Skeletal muscle cell (primary cell): ENCODE data around the gene TTLL10.

Experiments
- DNase-seq: peaks from one replicate; pipeline ENCODE4 v3.0.0-alpha.2; 2010; ENCODE audit warnings: low read depth
- H3K4me3 ChIP-seq: 2 replicates; pipeline ENCODE4 v1.5.1; 2011; ENCODE audit warnings: low read depth, mild to moderate bottlenecking, control low read depth, low read length, moderate library complexity

The TTLL10 gene

GRCh38 chr1:1228596-1229321, 55.1 kb downstream of the TTLL10 start:
- no peak for DNase-seq
- H3K4me3 ChIP-seq = no peak overlapping the region

GRCh38 chr1:1229770-1230169, 56.1 kb downstream of the TTLL10 start:
- no peak for DNase-seq
- no peak overlapping the region for H3K4me3 ChIP-seq

- H3K4me3 ChIP-seq = peak overlapping the region; percentile 86
- peak; percentile 32 for DNase-seq
Observed at GRCh38 chr1:1230656-1231399, 57.1 kb downstream of the TTLL10 start.

- DNase-seq = peak; percentile 87
- peak within 1 kb of the TSS; percentile 86 for H3K4me3 ChIP-seq
Observed at GRCh38 chr1:1231400-1232207, 57.9 kb downstream of the TTLL10 start, which contains the start of gene SDF4. Gene SDF4, minus strand, starts transcription at chr1:1232001. Its CDS starts 3,229 bp downstream, at chr1:1228772.

- no peak for DNase-seq
- peak within 1 kb of the TSS; percentile 86 for H3K4me3 ChIP-seq
Observed at GRCh38 chr1:1232208-1232795, 58.6 kb downstream of the TTLL10 start, which contains the start of gene B3GALT6. Gene B3GALT6, plus strand, starts transcription at chr1:1232237. Its CDS starts 42 bp downstream, at chr1:1232279.

GRCh38 chr1:1232796-1233566, 59.3 kb downstream of the TTLL10 start:
- peak overlapping the region; percentile 1 for H3K4me3 ChIP-seq
- no peak for DNase-seq

GRCh38 chr1:1233567-1233892, 59.9 kb downstream of the TTLL10 start:
- H3K4me3 ChIP-seq = no peak overlapping the region
- no peak for DNase-seq

GRCh38 chr1:1234180-1234808, 60.6 kb downstream of the TTLL10 start:
- no peak for DNase-seq
- no peak overlapping the region for H3K4me3 ChIP-seq

GRCh38 chr1:1235016-1235744, 61.5 kb downstream of the TTLL10 start:
- no peak for DNase-seq
- no peak overlapping the region for H3K4me3 ChIP-seq

GRCh38 chr1:1236176-1236763, 62.6 kb downstream of the TTLL10 start:
- H3K4me3 ChIP-seq = no peak overlapping the region
- DNase-seq = no peak

- no peak overlapping the region for H3K4me3 ChIP-seq
- no peak for DNase-seq
Observed at GRCh38 chr1:1236945-1237873, 63.5 kb downstream of the TTLL10 start.

GRCh38 chr1:1237874-1238701, 64.4 kb downstream of the TTLL10 start:
- DNase-seq = no peak
- no peak overlapping the region for H3K4me3 ChIP-seq

GRCh38 chr1:1238702-1239178, 65.1 kb downstream of the TTLL10 start:
- H3K4me3 ChIP-seq = no peak overlapping the region
- DNase-seq = no peak

- no peak for DNase-seq
- no peak overlapping the region for H3K4me3 ChIP-seq
Observed at GRCh38 chr1:1239227-1239613, 65.5 kb downstream of the TTLL10 start.

- H3K4me3 ChIP-seq = no peak overlapping the region
- no peak for DNase-seq
Observed at GRCh38 chr1:1239614-1240347, 66.1 kb downstream of the TTLL10 start.
